Chondrocyte (in vitro differentiated cells): ENCODE results near the gene KLHL22. TPM values are rescaled to one million over a fixed set of nuclear protein-coding genes. Genes with fewer than 3 reads are reported as not detected.

Experiments used
- DNase-seq: peaks from one replicate; pipeline ENCODE4 v3.0.0; 2021; ENCODE audit warnings: mixed read lengths, low spot score
- H3K27ac Mint-ChIP-seq: one replicate; pipeline ENCODE4 v1.8.0; 2021; ENCODE audit warnings: mild to moderate bottlenecking, moderate library complexity, mixed read lengths; ENCODE audit not compliant: unreplicated experiment
- H3K27me3 Mint-ChIP-seq: 2 replicates; pipeline ENCODE4 v1.8.0; 2021; ENCODE audit warnings: low read depth, mixed read lengths
- H3K36me3 Mint-ChIP-seq: 2 replicates; pipeline ENCODE4 v1.8.0; 2021; ENCODE audit warnings: low read depth, mixed read lengths
- H3K4me1 Mint-ChIP-seq: 2 replicates; pipeline ENCODE4 v1.8.0; 2021; ENCODE audit warnings: low read depth, mild to moderate bottlenecking, mixed read lengths
- H3K4me3 Mint-ChIP-seq: one replicate; pipeline ENCODE4 v1.8.0; 2021; ENCODE audit warnings: mild to moderate bottlenecking, moderate library complexity, mixed read lengths; ENCODE audit not compliant: unreplicated experiment
- H3K9me3 Mint-ChIP-seq: 2 replicates; pipeline ENCODE4 v1.8.0; 2021; ENCODE audit warnings: low read depth, mixed read lengths
- CTCF ChIP-seq: fragments of 200-600 bp; sonication (generic); IDR thresholded peaks from 2 replicates; pipeline ENCODE4 v1.5.0; 2021; ENCODE audit warnings: antibody characterized with exemption, mild to moderate bottlenecking, moderate library complexity
- total RNA-seq: library from RNA; stranded (reverse); gene quantifications from 3 replicates; pipeline ENCODE4 v1.2.1, GENCODE V29; 2021

The KLHL22 gene
- total RNA-seq, 1 donor from 2014 or later, result 37.3 TPM

DNA sequence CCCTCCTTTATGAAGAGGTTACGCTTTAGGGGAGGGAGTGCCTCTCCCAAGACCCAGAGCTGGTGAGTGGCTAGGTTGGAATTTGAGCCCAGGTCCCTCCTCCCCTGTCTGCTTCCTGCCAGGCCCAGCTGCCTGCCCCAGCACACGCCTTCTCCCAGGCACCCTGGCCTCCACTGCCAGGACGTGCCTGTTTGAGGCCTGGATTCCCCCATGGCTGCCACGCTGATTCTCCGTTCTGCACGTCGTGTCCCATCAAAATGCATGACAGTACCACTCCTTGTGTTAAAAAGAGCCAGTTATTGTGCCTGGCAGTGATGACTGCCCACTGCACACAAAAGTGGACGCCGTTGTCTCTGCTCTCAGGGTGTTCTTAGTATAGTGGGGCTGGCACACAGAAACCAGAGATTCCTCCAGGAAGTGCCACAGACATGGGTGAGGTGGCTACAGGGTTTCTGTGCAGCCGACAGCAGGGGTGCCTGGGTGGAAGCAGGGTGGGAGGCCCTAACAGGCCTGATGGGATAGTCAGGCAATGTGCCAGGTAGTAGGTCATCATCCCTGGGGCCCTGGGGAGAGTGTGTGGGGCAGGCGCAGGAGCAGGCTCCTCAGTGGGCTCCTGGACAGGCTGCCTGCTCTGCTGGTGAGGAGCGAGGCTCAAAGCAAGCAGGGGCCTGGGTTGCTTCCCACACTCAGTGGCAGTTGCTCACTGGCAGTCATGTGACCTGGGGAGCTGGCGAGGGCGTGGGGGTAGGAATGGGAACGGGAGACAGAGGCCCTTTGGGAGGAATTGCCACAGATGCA is 36.0 kb upstream of the KLHL22 start:
- DNase-seq, result peak; percentile 95
- Mint-ChIP-seq H3K27me3 (no peaks in the 10 kb centered on the region), H3K4me1 (peaks cover 78% of the 10 kb centered on the region), H3K36me3 (peaks cover 2% of the 10 kb centered on the region), H3K9me3 (no peaks in the 10 kb centered on the region), H3K4me3 (peak overlapping the region; percentile 45), H3K27ac (peak overlapping the region; percentile 98)
- TF ChIP-seq CTCF, result no peak

DNA sequence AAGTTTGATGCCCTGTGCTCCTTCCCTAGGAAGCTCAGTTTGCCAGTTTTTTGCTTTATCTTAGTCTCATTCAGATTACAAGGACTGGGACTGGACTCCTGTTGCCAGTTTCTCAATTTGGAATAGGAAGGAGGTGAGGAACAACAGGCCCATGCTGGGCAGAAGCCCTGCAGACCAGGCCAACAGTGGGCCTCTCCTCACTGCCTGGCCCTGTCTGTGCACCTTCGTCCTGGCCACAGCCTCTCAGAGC is 35.5 kb upstream of the KLHL22 start:
- Mint-ChIP-seq H3K4me3 (no peak overlapping the region), H3K27me3 (no peaks in the 10 kb centered on the region), H3K27ac (peak overlapping the region; percentile 98), H3K9me3 (no peaks in the 10 kb centered on the region), H3K4me1 (peaks cover 79% of the 10 kb centered on the region), H3K36me3 (peaks cover 4% of the 10 kb centered on the region)
- no peak for TF ChIP-seq CTCF
- no peak for DNase-seq

GRCh38 chr22:20530368-20531153 is 35.0 kb upstream of the KLHL22 start:
- no peak overlapping the region for H3K4me3 Mint-ChIP-seq
- no peaks in the 10 kb centered on the region for H3K27me3 Mint-ChIP-seq
- peak; percentile 90 for DNase-seq
- TF ChIP-seq CTCF, result no peak
- peaks cover 4% of the 10 kb centered on the region for H3K36me3 Mint-ChIP-seq
- no peaks in the 10 kb centered on the region for H3K9me3 Mint-ChIP-seq
- peak overlapping the region; percentile 98 for H3K27ac Mint-ChIP-seq
- H3K4me1 Mint-ChIP-seq, result peaks cover 77% of the 10 kb centered on the region

GRCh38 chr22:20528405-20528978 is 32.9 kb upstream of the KLHL22 start:
- Mint-ChIP-seq H3K4me3 (no peak overlapping the region), H3K27me3 (no peaks in the 10 kb centered on the region), H3K9me3 (no peaks in the 10 kb centered on the region), H3K27ac (peak overlapping the region; percentile 80), H3K4me1 (peaks cover 72% of the 10 kb centered on the region), H3K36me3 (peaks cover 4% of the 10 kb centered on the region)
- TF ChIP-seq CTCF, result no peak
- no peak for DNase-seq

GRCh38 chr22:20526628-20527355 is 31.2 kb upstream of the KLHL22 start:
- peak overlapping the region; percentile 94 for H3K27ac Mint-ChIP-seq
- peaks cover 71% of the 10 kb centered on the region for H3K4me1 Mint-ChIP-seq
- DNase-seq, result peak; percentile 30
- peak; percentile 44 for TF ChIP-seq CTCF
- H3K36me3 Mint-ChIP-seq, result peaks cover 4% of the 10 kb centered on the region
- no peak overlapping the region for H3K4me3 Mint-ChIP-seq
- no peaks in the 10 kb centered on the region for H3K9me3 Mint-ChIP-seq
- H3K27me3 Mint-ChIP-seq, result no peaks in the 10 kb centered on the region
